GM19035 (cell line): ENCODE measurements around the gene VAV2.

Experiments used
- ATAC-seq: cut with Tn5 transposase; IDR thresholded peaks from one replicate; pipeline ENCODE4 v1.9.1; 2021; ENCODE audit not compliant: unreplicated experiment

Gene VAV2

DNA sequence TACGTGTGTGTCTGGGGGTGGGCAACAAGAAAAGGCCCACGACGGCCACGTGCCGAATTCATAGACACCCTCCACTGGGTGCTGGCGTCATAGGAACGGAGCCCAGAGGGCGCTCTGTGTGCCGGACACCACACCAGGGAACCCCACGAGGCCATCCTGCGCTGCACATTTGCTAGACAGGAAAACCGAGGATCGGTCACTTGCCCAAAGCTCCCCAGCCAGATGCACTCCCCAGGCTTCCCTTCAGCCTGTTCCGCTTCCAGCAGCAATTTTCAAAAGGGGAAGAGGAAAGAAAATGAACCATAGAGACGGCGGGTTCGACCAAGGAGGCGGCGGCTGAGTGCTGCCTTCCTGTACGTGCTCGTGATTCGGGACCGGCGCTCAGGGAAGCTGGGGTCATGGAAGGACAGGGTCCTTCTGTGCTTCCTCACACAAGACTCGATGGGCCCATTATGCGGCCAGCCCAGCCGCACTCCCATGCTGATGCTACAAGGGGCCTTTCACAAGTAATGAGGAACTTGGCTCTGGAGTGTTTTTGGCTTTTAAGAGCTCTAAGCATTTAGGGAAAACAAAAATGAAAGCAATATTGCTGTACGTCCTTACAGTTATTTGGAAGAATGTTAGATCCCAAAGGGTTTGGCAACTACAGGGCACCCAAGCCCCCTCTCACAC lies 129.4 kb downstream of the VAV2 start:
- ATAC-seq: no peak

DNA sequence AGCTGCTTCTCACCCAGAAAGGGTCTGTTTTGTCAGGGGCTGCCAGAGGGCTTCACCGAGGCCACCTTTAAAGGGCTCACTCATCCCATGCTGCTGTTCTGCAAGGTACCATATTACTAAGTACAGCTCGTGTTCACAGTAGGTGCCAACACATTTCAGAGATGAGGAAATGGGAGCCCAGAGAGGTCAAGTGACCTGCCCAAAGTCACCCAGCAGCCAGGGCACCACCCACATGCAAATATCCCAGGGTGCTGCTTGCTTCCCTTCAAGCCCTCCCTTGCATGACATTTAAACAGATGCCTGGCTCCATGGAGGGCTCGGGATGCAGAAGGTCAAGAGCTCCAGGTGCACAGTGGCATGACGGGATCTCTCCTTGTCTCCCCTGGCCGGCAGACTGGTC lies 130.4 kb downstream of the VAV2 start:
- no peak for ATAC-seq

DNA sequence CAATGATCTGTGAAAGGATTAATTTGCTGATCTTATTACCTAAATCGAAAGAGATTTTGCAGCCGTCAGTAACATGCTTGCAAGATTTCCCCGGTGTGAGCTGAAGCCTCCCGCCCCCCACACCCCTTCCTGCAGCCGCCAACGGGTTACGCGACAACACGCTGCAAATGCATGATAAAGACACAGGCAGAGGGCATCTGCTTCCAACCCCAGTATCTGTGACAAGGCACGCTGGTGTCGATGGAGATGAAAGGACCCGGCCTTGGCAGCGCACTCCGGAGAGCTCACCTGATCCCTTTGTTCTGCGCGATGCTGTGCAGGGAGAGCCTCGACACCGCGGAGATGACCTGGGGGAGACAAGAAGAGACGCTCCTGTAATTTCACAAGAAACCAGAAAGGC lies 131.0 kb downstream of the VAV2 start:
- ATAC-seq: no peak

DNA sequence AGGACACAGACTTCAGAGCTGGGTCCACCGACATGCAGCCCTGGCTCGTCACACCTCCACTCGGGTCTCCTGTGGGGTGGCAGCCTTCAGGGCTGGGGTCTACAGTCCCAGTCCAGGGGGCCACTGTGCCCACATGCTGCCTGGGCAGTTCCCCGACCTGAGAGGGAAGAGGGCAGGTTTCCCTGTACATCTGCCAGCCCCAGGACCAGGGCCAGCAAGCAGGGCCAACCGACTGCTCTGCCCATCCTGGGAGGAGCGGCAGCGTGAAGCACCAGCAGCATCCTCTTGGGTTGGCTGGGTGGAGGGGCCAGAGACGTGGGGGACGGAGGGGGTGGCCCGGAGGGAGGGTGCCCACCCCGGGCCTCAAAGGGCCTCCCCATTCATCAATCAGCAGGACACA lies 133.4 kb downstream of the VAV2 start:
- no peak for ATAC-seq

DNA sequence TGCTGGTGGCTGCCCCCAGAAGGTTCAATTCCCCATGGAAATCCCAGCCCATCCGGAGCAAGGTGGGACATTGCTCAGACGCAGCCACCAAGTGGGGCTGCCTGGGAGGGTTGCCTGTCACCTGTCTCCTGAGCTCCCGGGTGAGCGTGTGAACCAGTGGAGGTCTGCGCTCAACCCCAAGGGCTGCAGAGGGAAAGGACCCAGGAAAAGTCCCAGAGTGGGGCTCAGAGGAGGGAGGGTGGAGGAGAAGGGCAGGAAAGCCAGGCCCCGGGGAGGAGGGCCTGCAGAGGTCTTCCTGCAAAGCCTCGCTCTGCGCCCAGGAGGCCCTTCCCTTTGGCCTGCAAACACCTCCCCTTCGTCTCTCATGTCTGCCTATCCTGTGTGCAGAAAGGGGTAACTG lies 134.5 kb downstream of the VAV2 start:
- no peak for ATAC-seq

DNA sequence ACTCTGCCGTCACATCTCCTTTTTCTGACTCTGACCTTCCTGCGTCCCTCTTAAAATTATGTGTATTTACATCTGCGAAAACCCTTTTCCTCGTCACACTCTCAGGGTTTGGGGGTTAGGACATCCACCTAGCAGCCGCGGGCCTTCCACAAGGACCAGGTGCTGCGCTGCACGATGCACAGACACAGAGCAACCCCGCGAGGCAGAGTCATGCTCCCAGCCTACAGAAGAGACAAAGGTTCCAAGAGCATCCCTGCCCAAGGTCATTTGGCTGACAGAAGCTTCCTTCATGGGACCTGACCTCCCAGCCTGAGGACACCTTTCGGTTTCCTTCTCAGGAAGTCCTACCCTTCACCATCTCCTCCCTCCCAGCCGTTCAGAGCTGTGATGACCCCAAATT lies 135.3 kb downstream of the VAV2 start:
- ATAC-seq: no peak

DNA sequence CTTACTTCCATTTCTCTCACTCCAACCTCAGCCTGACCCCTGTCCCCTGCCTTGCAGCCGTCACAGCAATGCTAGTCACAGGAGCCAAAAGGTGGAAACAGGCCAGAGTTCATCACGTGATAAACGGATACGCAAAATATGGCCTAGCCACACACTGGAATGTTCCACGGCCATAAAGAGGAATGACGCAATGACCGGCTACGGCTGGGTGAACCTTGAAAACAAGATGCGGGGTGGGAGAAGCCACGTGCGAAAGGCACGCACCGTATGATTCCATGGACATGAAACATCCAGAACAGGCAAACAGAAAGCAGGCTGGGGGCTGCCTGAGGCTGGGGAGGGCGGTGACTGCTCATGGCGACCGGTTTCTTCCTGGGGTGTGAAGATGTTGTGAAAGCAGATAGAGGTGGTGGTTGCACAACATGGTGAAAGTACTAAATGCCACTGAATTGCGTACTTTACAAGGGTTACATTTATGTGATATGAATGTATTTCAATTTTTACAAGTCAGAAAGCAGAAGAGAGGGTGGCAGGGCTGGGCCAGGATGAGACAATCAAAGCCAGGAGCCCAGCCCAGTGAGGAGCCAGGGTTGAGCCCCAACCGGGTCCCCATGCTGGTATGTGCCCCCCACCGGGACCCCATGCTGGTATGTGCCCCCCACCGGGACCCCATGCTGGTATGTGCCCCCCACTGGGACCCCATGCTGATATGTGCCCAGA lies 136.2 kb downstream of the VAV2 start:
- ATAC-seq: no peak

DNA sequence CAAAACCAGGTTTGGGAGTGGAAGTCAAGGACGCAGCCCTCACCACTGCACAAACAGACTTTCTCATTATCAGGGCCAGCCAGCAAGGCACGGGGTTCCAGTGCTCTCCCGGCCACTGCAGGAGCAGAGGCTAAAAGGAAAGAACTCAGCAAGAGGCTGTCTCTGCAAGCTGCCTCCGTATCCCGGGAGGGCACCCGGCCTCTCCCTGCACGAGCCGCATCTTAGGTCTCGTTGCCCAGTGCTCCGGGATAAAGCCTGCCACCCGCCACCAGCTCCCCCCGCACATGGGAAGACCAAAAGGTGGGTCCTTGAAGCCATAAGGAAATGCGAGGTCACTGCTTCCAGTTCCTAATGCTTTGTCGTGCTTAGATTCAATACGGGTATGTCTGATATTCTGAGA lies 136.8 kb downstream of the VAV2 start:
- no peak for ATAC-seq

DNA sequence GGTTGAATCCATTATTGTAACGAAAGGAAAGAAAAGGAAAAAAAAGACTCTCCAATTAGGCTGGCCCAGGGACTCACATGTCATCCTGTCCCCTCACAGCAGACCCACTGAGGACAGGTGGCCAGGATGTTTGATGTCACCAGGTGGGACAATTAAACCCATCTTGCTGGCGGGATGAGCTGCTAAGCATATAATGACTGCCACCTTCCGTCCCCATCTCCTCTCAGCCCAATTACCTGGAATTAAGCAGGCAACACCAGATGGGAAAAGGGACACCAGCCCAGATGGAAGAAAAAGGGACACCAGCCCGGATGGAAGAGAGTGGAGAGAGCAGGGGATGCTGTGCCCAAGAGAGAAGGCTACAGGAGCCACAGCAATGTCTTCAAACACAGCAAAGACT lies 137.4 kb downstream of the VAV2 start:
- ATAC-seq: no peak

DNA sequence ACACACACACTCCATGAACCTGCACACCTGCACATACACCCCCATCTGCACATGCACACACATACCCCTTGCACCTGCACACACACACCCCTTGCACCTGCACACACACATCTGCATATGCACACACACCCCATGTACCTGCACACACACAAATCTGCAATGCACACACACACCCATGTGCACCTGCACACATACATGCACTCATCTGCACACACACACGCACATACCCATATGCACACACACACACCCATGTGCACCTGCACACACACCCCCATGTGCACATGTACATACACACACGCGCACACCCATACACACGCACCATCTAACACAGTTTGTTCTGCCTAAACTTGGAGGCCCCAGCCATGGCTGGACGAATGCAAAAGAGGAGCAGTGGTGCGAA lies 138.1 kb downstream of the VAV2 start:
- ATAC-seq: no peak

DNA sequence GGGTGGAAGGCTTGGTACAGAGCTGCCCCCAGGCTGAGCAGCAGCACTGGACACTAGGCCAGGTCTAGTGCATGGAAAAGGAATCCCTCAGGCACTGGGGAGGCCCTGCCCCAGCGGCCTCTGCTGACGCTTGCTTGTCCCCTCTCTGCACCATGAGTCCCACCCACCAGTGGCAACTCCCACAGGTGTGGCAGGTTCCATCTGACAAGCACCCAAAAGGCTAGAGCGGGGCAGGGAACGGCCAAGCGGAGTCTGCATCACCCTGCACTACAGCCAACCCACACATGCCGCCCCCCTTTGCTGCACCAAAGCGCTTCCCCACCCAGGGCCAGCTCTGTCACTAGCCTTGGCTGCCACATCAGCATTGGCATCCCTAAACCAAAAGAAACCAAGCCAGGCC lies 138.8 kb downstream of the VAV2 start:
- no peak for ATAC-seq

DNA sequence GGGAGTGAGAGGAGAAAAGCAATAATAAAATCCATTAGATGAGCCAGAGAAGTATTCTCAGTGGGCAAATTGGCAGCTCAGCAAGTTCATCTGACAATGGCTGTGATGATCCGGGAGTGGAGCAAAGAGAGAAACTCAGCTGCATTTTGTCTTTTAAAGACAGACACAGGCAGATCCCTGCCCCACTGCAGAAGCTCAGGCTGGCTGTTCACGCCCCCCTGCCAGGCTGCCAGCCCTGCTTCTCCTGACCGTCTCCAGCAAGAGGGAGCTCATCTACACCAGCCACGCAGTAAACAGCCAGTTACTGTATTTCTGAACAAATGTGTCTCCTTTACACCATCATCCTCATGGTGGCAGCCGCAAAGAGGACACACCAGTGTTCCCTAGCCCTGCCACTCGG lies 139.7 kb downstream of the VAV2 start:
- ATAC-seq: no peak

DNA sequence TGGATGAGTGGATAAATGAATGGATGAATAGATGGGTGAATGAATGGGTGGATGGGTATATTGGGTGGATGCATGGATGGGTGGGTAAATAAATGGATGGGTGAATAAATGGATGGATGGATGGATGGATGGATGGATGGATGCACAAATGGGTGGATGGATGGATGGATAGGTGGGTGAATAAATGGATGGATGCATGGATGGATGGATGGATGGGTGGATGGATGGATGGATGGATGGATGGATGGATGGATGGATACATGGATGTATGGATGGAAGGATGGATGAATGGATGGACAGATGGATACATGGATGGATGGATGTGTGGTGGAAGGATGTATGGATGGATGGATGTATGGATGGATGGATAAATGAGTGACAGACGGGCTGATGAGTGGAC lies 140.4 kb downstream of the VAV2 start:
- no peak for ATAC-seq

DNA sequence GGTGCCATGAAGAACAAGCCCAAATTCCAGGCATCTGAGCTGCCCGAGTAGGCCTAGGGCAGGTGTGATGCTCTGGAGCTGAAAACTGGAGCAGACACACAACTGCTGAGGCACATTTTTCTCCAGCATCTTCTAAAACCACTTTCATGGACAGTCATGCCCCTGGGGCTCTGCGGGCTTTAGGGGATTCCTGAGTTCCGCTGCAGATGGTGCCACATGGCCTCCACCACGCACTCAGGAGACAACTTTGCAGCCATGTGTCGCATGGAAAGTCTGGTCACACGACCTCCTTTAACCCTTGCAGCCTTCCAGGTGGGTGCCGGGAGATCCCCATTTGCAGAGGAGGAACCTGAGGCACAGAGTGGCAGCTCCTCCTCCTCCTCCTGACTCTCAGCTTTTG lies 141.2 kb downstream of the VAV2 start:
- ATAC-seq: no peak

DNA sequence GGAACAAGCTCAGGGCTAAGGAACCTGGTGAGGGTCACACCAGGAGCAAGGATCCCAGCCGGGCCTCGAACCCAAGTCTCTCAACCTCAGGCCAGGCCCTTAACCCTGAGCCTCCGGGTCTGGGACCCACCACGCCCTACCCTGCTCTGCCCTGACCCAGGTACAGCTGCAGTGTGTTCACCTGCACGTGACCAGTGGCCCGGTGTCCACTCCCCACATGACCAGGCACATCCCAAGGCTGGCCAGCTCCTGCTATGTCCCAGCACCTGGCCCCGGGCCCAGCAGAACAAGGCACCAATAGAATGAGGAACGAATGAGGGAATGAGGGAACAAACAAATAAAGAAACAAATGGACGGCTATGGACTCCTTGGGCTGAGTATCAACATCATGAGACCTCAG lies 142.0 kb downstream of the VAV2 start:
- ATAC-seq: no peak

DNA sequence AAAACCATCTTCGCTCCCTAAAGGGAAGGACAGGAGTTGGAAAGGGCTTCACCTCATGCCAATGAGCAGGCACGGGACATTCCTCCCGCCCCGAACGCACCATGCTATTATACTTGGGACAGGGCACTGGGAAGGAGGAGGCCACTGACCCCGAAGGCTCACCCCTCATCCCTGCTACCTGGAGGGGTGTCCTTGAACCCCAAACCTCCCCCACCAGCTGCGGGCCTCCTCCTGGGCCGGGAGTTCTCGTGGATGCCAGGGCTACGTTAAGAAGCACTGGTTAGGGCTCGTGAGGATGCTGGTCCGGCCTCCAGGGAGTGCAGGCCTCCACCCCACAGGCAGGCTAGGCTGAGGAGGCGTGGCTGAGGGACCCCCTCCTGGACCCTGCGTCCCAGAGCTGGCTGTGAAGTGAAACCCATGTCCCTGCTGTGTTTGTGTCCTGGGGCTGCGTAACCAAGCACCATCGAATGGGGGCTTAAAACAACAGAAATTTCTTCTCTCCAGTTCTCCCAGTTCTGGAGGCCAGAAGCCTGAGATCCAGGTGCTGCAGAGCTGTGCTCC lies 142.9 kb downstream of the VAV2 start:
- no peak for ATAC-seq

DNA sequence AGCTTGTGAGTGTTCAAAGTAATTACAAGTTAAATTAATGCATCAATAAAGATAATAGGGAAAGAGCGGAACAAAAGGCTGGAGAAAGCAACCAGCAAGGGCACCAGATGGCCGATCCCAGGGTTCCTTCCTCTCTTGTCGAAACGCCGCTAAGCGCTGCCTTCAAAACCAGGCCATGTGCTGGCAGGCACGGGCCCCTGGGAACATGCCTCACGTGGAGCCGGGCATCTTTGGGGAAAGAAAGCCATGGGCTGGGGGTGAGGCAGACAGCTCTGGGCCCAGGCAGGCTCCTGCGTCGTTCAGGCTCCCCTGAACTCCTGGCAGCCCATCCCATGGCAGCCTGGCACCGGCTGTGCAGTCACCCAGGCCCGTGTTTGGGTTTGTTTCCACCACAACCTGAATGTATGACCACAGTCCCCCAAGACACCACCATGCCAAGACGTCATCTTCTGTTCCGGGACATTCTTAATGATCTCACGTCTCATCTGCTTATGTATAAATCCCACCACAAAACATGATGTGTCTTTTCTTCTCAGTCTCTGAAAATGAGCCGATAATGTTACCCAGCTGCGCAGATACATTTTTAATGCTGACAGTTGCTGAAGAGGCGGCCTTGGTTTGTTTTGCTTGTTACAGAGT lies 143.5 kb downstream of the VAV2 start:
- ATAC-seq: no peak

DNA sequence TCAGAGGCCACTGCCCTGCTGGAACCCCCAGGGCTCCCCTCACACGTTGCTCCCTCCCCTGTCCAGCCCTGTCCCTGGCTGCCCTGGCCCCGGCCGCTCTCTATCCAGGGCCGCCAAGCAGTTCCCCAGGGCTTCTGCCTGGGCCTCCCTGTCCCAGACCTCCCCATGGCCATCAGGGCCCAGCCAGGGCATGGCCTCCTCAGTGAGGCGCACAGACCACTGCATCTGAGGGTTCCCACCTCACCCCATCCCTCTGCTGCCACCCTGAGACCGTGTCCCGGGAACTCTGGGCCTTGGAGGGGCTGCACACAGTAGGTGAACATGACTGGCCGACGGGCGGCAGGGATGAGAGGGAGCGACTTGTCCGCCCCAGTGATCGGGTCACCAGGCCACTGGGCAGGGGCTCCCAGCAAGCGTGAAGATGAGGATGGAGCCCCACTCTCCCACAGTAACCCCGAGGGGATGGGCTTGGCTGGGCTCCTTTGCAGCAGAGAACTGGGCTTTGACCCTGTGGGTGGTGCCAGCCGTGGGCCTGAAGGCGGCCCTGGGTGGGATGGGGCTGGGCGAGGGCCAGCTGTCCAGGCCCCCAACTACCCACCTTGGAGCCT lies 145.5 kb downstream of the VAV2 start:
- ATAC-seq: no peak

DNA sequence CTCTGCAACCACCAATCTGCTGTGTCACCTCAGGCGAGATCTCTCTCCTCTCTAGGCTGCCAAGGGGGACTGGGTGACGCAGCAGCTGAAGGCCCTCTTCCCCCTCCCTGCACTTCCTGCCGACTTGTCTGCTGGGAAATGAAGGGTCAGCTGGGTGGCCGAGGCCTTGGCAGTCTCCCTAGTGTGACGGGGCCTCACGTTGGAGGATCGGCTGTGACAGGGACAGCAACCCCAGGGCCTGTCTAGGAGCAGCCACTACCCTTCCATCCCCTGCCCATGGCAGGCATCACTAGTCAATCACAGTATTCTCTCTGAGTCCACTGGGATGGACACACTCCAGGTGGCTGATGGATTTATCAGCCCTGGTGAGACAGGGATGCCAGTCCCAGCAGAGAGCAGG lies 146.7 kb downstream of the VAV2 start:
- no peak for ATAC-seq

DNA sequence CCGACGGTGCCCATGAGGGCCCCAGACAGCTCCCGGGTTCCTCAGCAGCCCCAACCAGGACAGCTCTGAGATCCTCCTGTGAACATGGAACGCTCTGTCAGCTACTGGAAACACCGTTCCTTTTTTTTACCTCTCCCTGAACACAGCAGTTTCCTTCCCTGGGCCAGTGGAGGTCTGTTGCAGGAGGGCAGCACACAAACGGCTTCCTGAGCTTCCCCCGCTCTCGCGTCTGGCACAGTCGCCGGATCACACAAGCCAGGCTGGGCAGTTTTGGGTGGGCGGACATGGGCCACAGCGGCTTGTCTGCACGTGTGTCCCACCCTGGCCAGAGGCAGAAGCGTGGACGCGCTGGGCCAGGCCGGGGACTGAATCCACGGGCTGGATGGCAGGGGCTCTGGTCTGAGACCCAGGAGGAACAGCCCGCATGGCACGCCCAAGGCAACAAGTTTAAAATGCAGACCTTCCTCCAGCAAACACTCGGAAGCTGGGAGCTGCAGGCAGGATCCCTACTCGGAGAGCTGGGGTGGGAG lies 147.2 kb downstream of the VAV2 start:
- no peak for ATAC-seq

DNA sequence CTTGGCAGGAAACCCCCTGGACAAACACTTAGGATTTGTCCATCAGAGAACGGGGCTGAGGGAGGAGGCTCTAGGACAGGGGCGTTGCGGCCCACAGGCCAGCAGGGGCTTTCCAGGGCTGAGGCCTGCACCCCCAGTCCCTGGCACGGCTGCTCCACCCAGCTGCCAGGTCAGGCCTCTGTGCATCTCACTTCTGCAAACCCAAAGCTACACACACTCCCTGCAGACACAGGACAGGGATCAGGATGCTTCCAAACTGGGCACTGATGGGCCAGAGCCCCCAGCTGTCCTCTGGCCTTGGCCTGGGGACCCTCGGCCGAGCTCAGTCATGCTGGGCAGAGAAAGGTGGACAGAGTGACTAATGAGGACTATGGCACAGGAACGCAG lies 147.7 kb downstream of the VAV2 start:
- no peak for ATAC-seq
